ENCODE data around the gene ZP2.
"Not testable (repeated sequence)": the region's sequence is repeated elsewhere in the genome, so short reads cannot be mapped to it uniquely, and the experiment has no call there.

Gene ZP2

GRCh38 chr16:21156011-21156410, 55.4 kb downstream of the ZP2 start:
- H3K27ac ChIP-seq (ENCODE audit: low read depth in 2 of 2, low read length in 2 of 2); H3K9me3 ChIP-seq (ENCODE audit: control insufficient read depth in 2 of 2, low read length in 2 of 2): not testable (repeated sequence)

GRCh38 chr16:21153124-21153729, 58.1 kb downstream of the ZP2 start:
- H3K27ac ChIP-seq (ENCODE audit: low read depth in 2 of 2, low read length in 2 of 2); H3K4me3 ChIP-seq (ENCODE audit: low read length in 2 of 2); H3K9ac ChIP-seq (ENCODE audit: low read depth in 1 of 2, low read length in 2 of 2); H3K27me3 ChIP-seq (ENCODE audit: control insufficient read depth in 2 of 2, insufficient read depth in 2 of 2, low read length in 2 of 2); H3K36me3 ChIP-seq (ENCODE audit: control insufficient read depth in 2 of 2, insufficient read depth in 2 of 2, low read length in 2 of 2); H3K9me3 ChIP-seq (ENCODE audit: control insufficient read depth in 2 of 2, low read length in 2 of 2): not testable (repeated sequence)
- peaks cover 12 to 15% of the 10 kb centered on the region in 2 donors for H3K4me1 ChIP-seq (ENCODE audit: control insufficient read depth in 2 of 2, insufficient read depth in 2 of 2, low read length in 2 of 2)

More at GRCh38 chr16:21156011-21156410, 55.4 kb downstream of the ZP2 start:
- not testable (repeated sequence) for H3K9ac ChIP-seq (ENCODE audit: low read depth in 1 of 2, low read length in 2 of 2); H3K27me3 ChIP-seq (ENCODE audit: control insufficient read depth in 2 of 2, insufficient read depth in 2 of 2, low read length in 2 of 2); H3K36me3 ChIP-seq (ENCODE audit: control insufficient read depth in 2 of 2, insufficient read depth in 2 of 2, low read length in 2 of 2); H3K4me3 ChIP-seq (ENCODE audit: low read length in 2 of 2)
- H3K4me1 ChIP-seq (ENCODE audit: control insufficient read depth in 2 of 2, insufficient read depth in 2 of 2, low read length in 2 of 2), result peaks cover 13 to 19% of the 10 kb centered on the region in 2 donors

GRCh38 chr16:21152160-21153030, 59.0 kb downstream of the ZP2 start:
- not testable (repeated sequence) for H3K9me3 ChIP-seq (ENCODE audit: control insufficient read depth in 2 of 2, low read length in 2 of 2); H3K9ac ChIP-seq (ENCODE audit: low read depth in 1 of 2, low read length in 2 of 2); H3K4me1 ChIP-seq (ENCODE audit: control insufficient read depth in 2 of 2, insufficient read depth in 2 of 2, low read length in 2 of 2); H3K36me3 ChIP-seq (ENCODE audit: control insufficient read depth in 2 of 2, insufficient read depth in 2 of 2, low read length in 2 of 2); H3K27ac ChIP-seq (ENCODE audit: low read depth in 2 of 2, low read length in 2 of 2); H3K4me3 ChIP-seq (ENCODE audit: low read length in 2 of 2); H3K27me3 ChIP-seq (ENCODE audit: control insufficient read depth in 2 of 2, insufficient read depth in 2 of 2, low read length in 2 of 2)

- no peak within 1 kb of the TSS for H3K4me3 ChIP-seq (ENCODE audit: low read length in 2 of 2)
These were observed 60.9 kb downstream of the ZP2 start, which contains the start of gene DNAH3 for GRCh38 chr16:21150375-21151001. Gene DNAH3 (minus strand): TSS chr16:21150846. CDS start chr16:21150319, 527 bp downstream.

More at GRCh38 chr16:21150375-21151001, 60.9 kb downstream of the ZP2 start, which contains the start of gene DNAH3:
- Histone ChIP-seq H3K4me1 (ENCODE audit: control insufficient read depth in 2 of 2, insufficient read depth in 2 of 2, low read length in 2 of 2) (peaks cover 0 to 3% of the 10 kb centered on the region in 2 donors), H3K9ac (ENCODE audit: low read depth in 1 of 2, low read length in 2 of 2) (no peak within 1 kb of the TSS), H3K36me3 (ENCODE audit: control insufficient read depth in 2 of 2, insufficient read depth in 2 of 2, low read length in 2 of 2) (no peaks in the 10 kb centered on the region), H3K27me3 (ENCODE audit: control insufficient read depth in 2 of 2, insufficient read depth in 2 of 2, low read length in 2 of 2) (peaks cover 0 to under 1% of the 10 kb centered on the region in 2 donors), H3K27ac (ENCODE audit: low read depth in 2 of 2, low read length in 2 of 2) (no peak within 1 kb of the TSS), H3K9me3 (ENCODE audit: control insufficient read depth in 2 of 2, low read length in 2 of 2) (no peaks in the 10 kb centered on the region)
